Measurements from ENCODE around the gene TES. TPM values are rescaled to one million over a fixed set of nuclear protein-coding genes. Genes with fewer than 3 reads are reported as not detected.

TES gene
- total and polyA plus RNA-seq, 2 experiments from 2014 or later = 37.3 to 38.3 TPM

DNA sequence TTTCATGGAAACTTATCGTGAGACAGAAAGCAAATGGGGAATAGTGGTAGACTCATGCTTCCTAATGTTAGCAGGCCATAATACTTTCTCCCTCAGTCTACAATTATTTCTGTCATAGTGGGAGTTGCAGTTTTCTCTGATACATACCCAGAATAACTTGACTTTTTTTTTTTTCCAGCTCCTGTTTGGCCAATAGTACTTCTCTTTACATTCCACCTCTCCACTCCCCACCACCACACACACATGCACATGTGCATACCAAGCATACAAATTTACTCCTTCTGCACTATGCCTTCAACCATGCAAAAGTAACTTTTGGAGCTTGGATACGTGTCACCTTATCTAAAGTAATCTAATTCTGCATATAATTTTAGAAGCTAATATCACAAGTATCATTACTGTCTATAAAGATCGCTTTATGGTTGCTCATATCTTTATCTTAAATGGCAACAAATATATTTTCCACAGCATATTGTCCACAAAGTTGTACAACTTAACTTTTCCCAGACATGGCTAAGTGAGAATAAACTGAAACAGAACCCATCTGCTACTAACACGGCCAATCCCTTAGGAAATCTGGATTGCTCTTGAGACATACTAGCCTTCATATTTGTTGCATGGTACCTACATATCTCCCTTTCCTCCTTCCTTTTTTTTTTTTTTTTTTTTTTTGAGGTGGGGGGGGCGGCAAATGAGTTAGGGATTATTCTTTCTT lies 49.0 kb downstream of the TES start:
- Histone ChIP-seq H3K4me1 (ENCODE audit: insufficient read depth) (no peaks in the 10 kb centered on the region), H3K4me3 (no peak overlapping the region), H3F3A (replicated peaks; ENCODE audit: low read depth) (no peaks in the 10 kb centered on the region), H3K27ac (ENCODE audit: low read depth) (no peak overlapping the region), H3K36me3 (ENCODE audit: insufficient read depth) (no peaks in the 10 kb centered on the region), H4K20me1 (replicated peaks; ENCODE audit: insufficient read depth) (no peaks in the 10 kb centered on the region), H3K4me2 (no peak overlapping the region), H3K27me3 (ENCODE audit: insufficient read depth) (no peaks in the 10 kb centered on the region), H2AFZ (no peak overlapping the region), H3K9me2 (ENCODE audit: insufficient read depth) (no peaks in the 10 kb centered on the region), H3K79me2 (replicated peaks; ENCODE audit: insufficient read depth) (no peaks in the 10 kb centered on the region)
- Mint-ChIP-seq H3K27ac (no peak overlapping the region), H3K9me3 (no peaks in the 10 kb centered on the region), H3K4me3 (no peak overlapping the region), H3K27me3 (ENCODE audit: insufficient read depth, low read depth, poor library complexity) (no peaks in the 10 kb centered on the region), H3K36me3 (ENCODE audit: low read depth) (no peaks in the 10 kb centered on the region; the same call in 2 of the 3 replicates), H3K4me1 (no peaks in the 10 kb centered on the region)
- TF ChIP-seq POLR2AphosphoS5 (IDR thresholded peaks at IDR 0.05; ENCODE audit: low read depth) = no peak
- TF ChIP-seq CREB1 (CRISPR knock-in tag; IDR thresholded peaks at IDR 0.05; ENCODE audit: low read depth) = no peak
- TF ChIP-seq ZNF114 (CRISPR knock-in tag; IDR thresholded peaks at IDR 0.05) = no peak
- no peak for TF ChIP-seq JUNB (IDR thresholded peaks at IDR 0.05; ENCODE audit: unreplicated experiment)
- TF ChIP-seq, protein P1, sequence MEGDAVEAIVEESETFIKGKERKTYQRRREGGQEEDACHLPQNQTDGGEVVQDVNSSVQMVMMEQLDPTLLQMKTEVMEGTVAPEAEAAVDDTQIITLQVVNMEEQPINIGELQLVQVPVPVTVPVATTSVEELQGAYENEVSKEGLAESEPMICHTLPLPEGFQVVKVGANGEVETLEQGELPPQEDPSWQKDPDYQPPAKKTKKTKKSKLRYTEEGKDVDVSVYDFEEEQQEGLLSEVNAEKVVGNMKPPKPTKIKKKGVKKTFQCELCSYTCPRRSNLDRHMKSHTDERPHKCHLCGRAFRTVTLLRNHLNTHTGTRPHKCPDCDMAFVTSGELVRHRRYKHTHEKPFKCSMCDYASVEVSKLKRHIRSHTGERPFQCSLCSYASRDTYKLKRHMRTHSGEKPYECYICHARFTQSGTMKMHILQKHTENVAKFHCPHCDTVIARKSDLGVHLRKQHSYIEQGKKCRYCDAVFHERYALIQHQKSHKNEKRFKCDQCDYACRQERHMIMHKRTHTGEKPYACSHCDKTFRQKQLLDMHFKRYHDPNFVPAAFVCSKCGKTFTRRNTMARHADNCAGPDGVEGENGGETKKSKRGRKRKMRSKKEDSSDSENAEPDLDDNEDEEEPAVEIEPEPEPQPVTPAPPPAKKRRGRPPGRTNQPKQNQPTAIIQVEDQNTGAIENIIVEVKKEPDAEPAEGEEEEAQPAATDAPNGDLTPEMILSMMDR (conservative IDR thresholded peaks at IDR 0.05; ENCODE audit: low read depth in 2 of 2) = no peak
- TF ChIP-seq, protein P2, sequence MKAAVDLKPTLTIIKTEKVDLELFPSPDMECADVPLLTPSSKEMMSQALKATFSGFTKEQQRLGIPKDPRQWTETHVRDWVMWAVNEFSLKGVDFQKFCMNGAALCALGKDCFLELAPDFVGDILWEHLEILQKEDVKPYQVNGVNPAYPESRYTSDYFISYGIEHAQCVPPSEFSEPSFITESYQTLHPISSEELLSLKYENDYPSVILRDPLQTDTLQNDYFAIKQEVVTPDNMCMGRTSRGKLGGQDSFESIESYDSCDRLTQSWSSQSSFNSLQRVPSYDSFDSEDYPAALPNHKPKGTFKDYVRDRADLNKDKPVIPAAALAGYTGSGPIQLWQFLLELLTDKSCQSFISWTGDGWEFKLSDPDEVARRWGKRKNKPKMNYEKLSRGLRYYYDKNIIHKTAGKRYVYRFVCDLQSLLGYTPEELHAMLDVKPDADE (IDR thresholded peaks at IDR 0.05) = no peak
- no peak for TF ChIP-seq EZH2 (IDR thresholded peaks at IDR 0.05; ENCODE audit: low read depth, unreplicated experiment)
- TF ChIP-seq, protein P3, sequence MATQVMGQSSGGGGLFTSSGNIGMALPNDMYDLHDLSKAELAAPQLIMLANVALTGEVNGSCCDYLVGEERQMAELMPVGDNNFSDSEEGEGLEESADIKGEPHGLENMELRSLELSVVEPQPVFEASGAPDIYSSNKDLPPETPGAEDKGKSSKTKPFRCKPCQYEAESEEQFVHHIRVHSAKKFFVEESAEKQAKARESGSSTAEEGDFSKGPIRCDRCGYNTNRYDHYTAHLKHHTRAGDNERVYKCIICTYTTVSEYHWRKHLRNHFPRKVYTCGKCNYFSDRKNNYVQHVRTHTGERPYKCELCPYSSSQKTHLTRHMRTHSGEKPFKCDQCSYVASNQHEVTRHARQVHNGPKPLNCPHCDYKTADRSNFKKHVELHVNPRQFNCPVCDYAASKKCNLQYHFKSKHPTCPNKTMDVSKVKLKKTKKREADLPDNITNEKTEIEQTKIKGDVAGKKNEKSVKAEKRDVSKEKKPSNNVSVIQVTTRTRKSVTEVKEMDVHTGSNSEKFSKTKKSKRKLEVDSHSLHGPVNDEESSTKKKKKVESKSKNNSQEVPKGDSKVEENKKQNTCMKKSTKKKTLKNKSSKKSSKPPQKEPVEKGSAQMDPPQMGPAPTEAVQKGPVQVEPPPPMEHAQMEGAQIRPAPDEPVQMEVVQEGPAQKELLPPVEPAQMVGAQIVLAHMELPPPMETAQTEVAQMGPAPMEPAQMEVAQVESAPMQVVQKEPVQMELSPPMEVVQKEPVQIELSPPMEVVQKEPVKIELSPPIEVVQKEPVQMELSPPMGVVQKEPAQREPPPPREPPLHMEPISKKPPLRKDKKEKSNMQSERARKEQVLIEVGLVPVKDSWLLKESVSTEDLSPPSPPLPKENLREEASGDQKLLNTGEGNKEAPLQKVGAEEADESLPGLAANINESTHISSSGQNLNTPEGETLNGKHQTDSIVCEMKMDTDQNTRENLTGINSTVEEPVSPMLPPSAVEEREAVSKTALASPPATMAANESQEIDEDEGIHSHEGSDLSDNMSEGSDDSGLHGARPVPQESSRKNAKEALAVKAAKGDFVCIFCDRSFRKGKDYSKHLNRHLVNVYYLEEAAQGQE (IDR thresholded peaks at IDR 0.05; ENCODE audit: unreplicated experiment) = no peak
- TF ChIP-seq STAT1 (IDR thresholded peaks at IDR 0.05; ENCODE audit: unreplicated experiment) = no peak
- no peak for TF ChIP-seq NANOG (IDR thresholded peaks at IDR 0.05; ENCODE audit: borderline replicate concordance)
- no peak for TF ChIP-seq EZH2phosphoT487 (IDR thresholded peaks at IDR 0.05; ENCODE audit: unreplicated experiment)
- ATAC-seq (no peak), DNase-seq (ENCODE audit: low spot score) (no peak)
